Left lung (tissue), 10 donors: Measurements from ENCODE around the gene IL20RA. TPM values are rescaled to one million over a fixed set of nuclear protein-coding genes. Genes with fewer than 3 reads are reported as not detected.

Experiments used
- ATAC-seq: fragments of 200-7000 bp; cut with Tn5 transposase; one replicate; pipeline ENCODE4 v1.9.1; 2020; ENCODE audit warnings: moderate library complexity
- DNase-seq, 4 donors: peaks; one replicate each; pipeline ENCODE4 v3.0.0-alpha.2; 2013 to 2020
- H3K27ac ChIP-seq, 2 donors: fragments of 200-600 bp; sonication (generic) in 1 of 2; one replicate each; pipeline versions ENCODE4 v1.5.0 to v1.8.0; 2020 to 2021
- H3K27me3 ChIP-seq, 2 donors: fragments of 200-600 bp; sonication (generic) in 1 of 2; one replicate each; pipeline versions ENCODE4 v1.5.0 to v1.8.0; 2020 to 2021
- H3K36me3 ChIP-seq, 2 donors: fragments of 200-600 bp; sonication (generic) in 1 of 2; one replicate each; pipeline versions ENCODE4 v1.5.0 to v1.8.0; 2020 to 2021
- H3K4me1 ChIP-seq, 2 donors: fragments of 200-600 bp; one replicate each; pipeline ENCODE4 v1.8.0; 2021
- H3K4me3 ChIP-seq, 2 donors: fragments of 200-600 bp; sonication (generic) in 1 of 2; one replicate each; pipeline versions ENCODE4 v1.5.0 to v1.8.0; 2020 to 2021; ENCODE audit warnings: mild to moderate bottlenecking in 1 of 2
- H3K9me3 ChIP-seq, 2 donors: fragments of 200-600 bp; sonication (generic) in 1 of 2; one replicate each; pipeline versions ENCODE4 v1.5.0 to v1.8.0; 2020 to 2021
- CTCF ChIP-seq, 2 donors: fragments of 200-600 bp; sonication (generic) in 1 of 2; IDR thresholded peaks; one replicate each; pipeline versions ENCODE4 v1.5.0 to v1.8.0; 2021; ENCODE audit warnings: antibody characterized with exemption in 2 of 2
- intact Hi-C, 2 donors: fragments of 100-400 bp; cut with DNase I; formaldehyde crosslinking; loops; one replicate each; pipeline versions ENCODE4 v1.11.2 to v1.14.2; 2022
- polyA plus RNA-seq, 6 donors: library from polyadenylated mRNA; unstranded; fragments of 120-200 nt; gene quantifications; one replicate each; pipeline ENCODE4 v1.2.1, GENCODE V29; 2013; ENCODE audit not compliant: insufficient read length in 6 of 6
- total RNA-seq, 2 donors: library from RNA; stranded (reverse); fragmentation: NEBNext Ultra II Directional; extraction: Animal tissue kit (Norgen Biotek cat#: 25700); gene quantifications; one replicate each; pipeline ENCODE4 v1.2.1, GENCODE V29; 2021
- donor health status: DM: no; HTN: yes; CAD: no.
- donor health status: DM: no; HTN: no; CAD: no.

The IL20RA gene
- total and polyA plus RNA-seq, 8 donors, result 1.7 to 6.0 (median 2.6) TPM

GRCh38 chr6:137087902-137088301 is 43.1 kb upstream of the IL20RA start:
- Histone ChIP-seq H3K4me1 (no peaks in the 10 kb centered on the region), H3K27me3 (no peaks in the 10 kb centered on the region), H3K4me3 (no peak overlapping the region), H3K27ac (no peak overlapping the region), H3K36me3 (no peaks in the 10 kb centered on the region), H3K9me3 (no peaks in the 10 kb centered on the region)
- ATAC-seq, result no peak
- no peak for TF ChIP-seq CTCF (IDR thresholded peaks at IDR 0.05)
- intact Hi-C loops, result no loop called here
- no peak for DNase-seq

GRCh38 chr6:137086031-137086430 is 41.3 kb upstream of the IL20RA start:
- Histone ChIP-seq H3K9me3 (no peaks in the 10 kb centered on the region), H3K4me3 (no peak overlapping the region), H3K36me3 (no peaks in the 10 kb centered on the region), H3K4me1 (no peaks in the 10 kb centered on the region), H3K27me3 (no peaks in the 10 kb centered on the region), H3K27ac (no peak overlapping the region)
- DNase-seq, result no peak
- ATAC-seq, result no peak
- TF ChIP-seq CTCF (IDR thresholded peaks at IDR 0.05), result no peak
- intact Hi-C loops, result no loop called here

DNA sequence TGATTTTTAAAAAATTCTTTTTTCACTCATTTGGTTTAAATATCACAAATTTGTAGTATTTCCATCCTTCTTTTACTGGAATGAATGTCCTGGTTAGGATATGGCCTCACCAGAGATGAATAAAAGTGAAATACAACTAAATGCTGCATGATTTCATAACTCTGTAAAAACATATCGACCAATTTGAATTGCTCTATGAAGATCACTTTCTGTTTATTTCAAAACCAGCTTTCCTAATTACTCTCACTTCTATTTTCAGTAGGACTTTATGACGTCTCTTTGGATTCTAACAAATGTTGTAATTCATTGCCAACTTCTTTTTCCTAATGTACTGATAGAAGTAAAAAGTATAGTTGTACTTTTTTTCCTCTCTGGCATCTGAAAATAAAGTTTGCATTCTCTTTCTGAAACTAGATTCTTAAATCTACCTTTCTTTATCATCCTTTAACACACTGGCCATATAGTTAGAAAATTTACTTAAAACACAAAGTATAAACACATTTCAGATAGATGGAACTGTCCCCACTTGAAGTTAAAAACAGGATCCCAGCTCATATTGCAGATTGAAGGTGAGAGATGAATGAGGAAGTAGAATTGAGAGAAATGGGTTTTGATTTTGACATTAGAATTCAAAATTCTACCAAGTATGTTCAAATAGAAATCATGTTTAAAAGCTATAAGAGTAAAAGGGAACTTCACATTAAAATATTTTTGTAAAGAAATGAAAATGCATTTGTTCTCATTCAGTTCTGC is 40.3 kb upstream of the IL20RA start:
- Histone ChIP-seq H3K9me3 (no peaks in the 10 kb centered on the region), H3K27me3 (no peaks in the 10 kb centered on the region), H3K4me3 (no peak overlapping the region), H3K36me3 (no peaks in the 10 kb centered on the region), H3K27ac (no peak overlapping the region), H3K4me1 (no peaks in the 10 kb centered on the region)
- intact Hi-C loops, result no loop called here
- TF ChIP-seq CTCF (IDR thresholded peaks at IDR 0.05), result no peak
- ATAC-seq, result no peak
- no peak for DNase-seq

DNA sequence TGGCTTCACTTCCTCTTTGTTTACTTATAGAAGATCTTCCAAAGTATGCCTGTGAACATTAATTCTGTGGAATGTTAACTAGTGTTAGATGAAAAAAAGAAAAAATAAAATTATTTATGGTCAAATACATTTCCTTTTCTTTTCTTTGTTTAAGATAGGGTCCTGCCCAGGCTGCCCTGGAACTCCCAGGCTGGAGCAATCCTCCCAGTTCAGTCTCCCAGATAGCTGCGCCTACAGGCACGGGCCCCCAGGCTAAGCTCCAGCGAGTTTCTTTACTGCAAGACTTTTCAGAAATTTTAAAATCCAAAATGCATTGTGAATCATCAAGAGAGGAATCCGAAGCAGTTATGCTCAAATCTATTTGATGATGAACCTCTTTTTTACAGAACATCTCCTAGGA is 39.3 kb upstream of the IL20RA start:
- ATAC-seq (no peak), DNase-seq (no peak)
- no peak for TF ChIP-seq CTCF (IDR thresholded peaks at IDR 0.05)
- no peaks in the 10 kb centered on the region for H3K36me3 ChIP-seq
- no peak overlapping the region for H3K27ac ChIP-seq
- no peaks in the 10 kb centered on the region for H3K27me3 ChIP-seq
- no peaks in the 10 kb centered on the region for H3K9me3 ChIP-seq
- no peak overlapping the region for H3K4me3 ChIP-seq
- intact Hi-C loops, result no loop called here
- H3K4me1 ChIP-seq, result no peaks in the 10 kb centered on the region

DNA sequence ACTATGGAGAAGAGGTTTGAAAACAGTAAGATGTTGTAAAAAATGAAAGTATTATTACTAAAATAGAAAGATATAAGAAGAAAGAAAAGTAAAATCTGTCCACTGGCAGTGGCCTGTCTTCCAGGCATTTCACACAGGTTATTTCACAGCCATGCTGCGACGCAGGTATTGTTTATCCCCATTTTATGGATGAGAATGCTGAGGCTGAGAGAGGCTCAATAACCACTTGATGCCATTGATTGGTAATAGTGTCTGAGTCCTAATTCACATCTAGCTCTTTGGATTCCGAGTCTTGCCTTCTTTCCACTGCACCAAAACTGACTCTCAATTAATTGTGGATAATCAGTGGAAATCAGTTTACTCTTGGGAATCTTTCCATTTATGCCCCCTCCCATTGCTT is 37.2 kb upstream of the IL20RA start:
- H3K27me3 ChIP-seq, result no peaks in the 10 kb centered on the region
- no peaks in the 10 kb centered on the region for H3K9me3 ChIP-seq
- no peak for ATAC-seq
- no peaks in the 10 kb centered on the region for H3K4me1 ChIP-seq
- DNase-seq, result no peak
- intact Hi-C loops, result no loop called here
- no peak for TF ChIP-seq CTCF (IDR thresholded peaks at IDR 0.05)
- no peaks in the 10 kb centered on the region for H3K36me3 ChIP-seq
- H3K27ac ChIP-seq, result no peak overlapping the region
- no peak overlapping the region for H3K4me3 ChIP-seq
